A549 (cell line): ENCODE results near the gene MGAT5B. TPM values are rescaled to one million over a fixed set of nuclear protein-coding genes. Genes with fewer than 3 reads are reported as not detected.

ENCODE experiments used
- ATAC-seq, 2 experiments: fragments of 200-7000 bp in 1 of 2; fragments of >200 bp in 1 of 2; cut with Nextera tagmentation in 1 of 2; cut with Tn5 transposase in 1 of 2; 3 replicates each; pipeline versions ENCODE4 v1.8.0 to v1.9.1; 2018 to 2020; ENCODE audit warnings: mild to moderate bottlenecking in 1 of 2, moderate library complexity in 1 of 2
- CTCF ChIA-PET: fragments of 300-600 bp; sonication (Branson Sonifier 250); formaldehyde crosslinking; extraction: SDS; loops from one replicate; lab custom pipeline; 2021; ENCODE audit warnings: antibody characterized with exemption, inconsistent platforms; lab: Yijun Ruan, JAX
- POLR2A ChIA-PET: fragments of 350-600 bp; formaldehyde crosslinking; extraction: SDS; loops from one replicate; lab custom pipeline; 2021; ENCODE audit warnings: antibody characterized with exemption, inconsistent platforms; lab: Yijun Ruan, JAX
- DNase-seq, 2 experiments: peaks; one replicate each; pipeline versions ENCODE4 v3.0.0 to v3.0.0-alpha.2; 2011 to 2016; ENCODE audit warnings: low read depth in 1 of 2, low spot score in 1 of 2
- FAIRE-seq: peaks from 2 replicates; lab custom pipeline; 2011; peaks lifted over from hg19 to GRCh38; lab: Jason Lieb, UNC
- H3K27ac ChIP-seq, 2 experiments: fragments of >200 bp; sonication (Bioruptor Twin); formaldehyde crosslinking; 3 replicates each; pipeline ENCODE4 v1.5.1; 2016 to 2017
- H3K4me1 ChIP-seq: fragments of >200 bp; sonication (Bioruptor Twin); formaldehyde crosslinking; 3 replicates; pipeline ENCODE4 v1.6.1; 2016
- H3K4me2 ChIP-seq: fragments of >200 bp; sonication (Bioruptor Twin); formaldehyde crosslinking; 3 replicates; pipeline ENCODE4 v1.6.1; 2016
- H3K4me3 ChIP-seq: fragments of >200 bp; sonication (Bioruptor Twin); formaldehyde crosslinking; 3 replicates; pipeline ENCODE4 v1.5.1; 2016
- H3K9me3 ChIP-seq: fragments of >200 bp; sonication (Bioruptor Twin); formaldehyde crosslinking; 3 replicates; pipeline ENCODE4 v1.6.1; 2016
- CEBPB ChIP-seq, 2 experiments: fragments of >200 bp in 1 of 2; sonication (Bioruptor Twin) in 1 of 2; formaldehyde crosslinking in 1 of 2; IDR thresholded peaks; 2 replicates each; pipeline ENCODE4 v1.6.1; 2012 to 2016
- EHF ChIP-seq: fragments of 250-450 bp; sonication (Bioruptor Pico); IDR thresholded peaks from 2 replicates; pipeline ENCODE4 v1.5.0; 2020; ENCODE audit warnings: mild to moderate bottlenecking
- HDAC2 ChIP-seq: fragments of 200-600 bp; sonication (generic); IDR thresholded peaks from 2 replicates; pipeline ENCODE4 v1.6.1; 2016
- HOXB13 ChIP-seq: fragments of 250-450 bp; sonication (Bioruptor Pico); IDR thresholded peaks from 2 replicates; pipeline ENCODE4 v1.5.0; 2020; ENCODE audit warnings: low read depth, mild to moderate bottlenecking, moderate library complexity
- KDM1A ChIP-seq: fragments of 200-600 bp; sonication (generic); IDR thresholded peaks from 2 replicates; pipeline ENCODE4 v1.6.1; 2016; ENCODE audit warnings: low read depth, mild to moderate bottlenecking
- MAZ ChIP-seq: fragments of 150-350 bp; IDR thresholded peaks from 2 replicates; pipeline ENCODE4 v1.6.1; 2014; ENCODE audit warnings: antibody characterized with exemption, low read depth, low read length, borderline replicate concordance
- NFE2L2 ChIP-seq: fragments of 150-350 bp; conservative IDR thresholded peaks from 2 replicates; pipeline ENCODE4 v1.6.1; 2014; ENCODE audit warnings: low read length
- NR3C1 ChIP-seq: fragments of >200 bp; sonication (Bioruptor Twin); formaldehyde crosslinking; IDR thresholded peaks from 3 replicates; pipeline ENCODE4 v1.6.1; 2017
- PHF8 ChIP-seq: fragments of 200-600 bp; sonication (generic); IDR thresholded peaks from 2 replicates; pipeline ENCODE4 v1.6.1; 2016; ENCODE audit warnings: low read depth, mild to moderate bottlenecking, antibody characterized with exemption, moderate library complexity, borderline replicate concordance
- POLR2A ChIP-seq: IDR thresholded peaks from 2 replicates; pipeline ENCODE4 v1.6.1; 2012; ENCODE audit warnings: mild to moderate bottlenecking, low read length
- SMC3 ChIP-seq: fragments of >200 bp; sonication (Bioruptor Twin); formaldehyde crosslinking; IDR thresholded peaks from 3 replicates; pipeline ENCODE4 v1.6.1; 2018; ENCODE audit warnings: inconsistent platforms
- TFCP2L1 ChIP-seq: fragments of 250-450 bp; sonication (Bioruptor Pico); IDR thresholded peaks from 2 replicates; pipeline ENCODE4 v1.5.0; 2021; ENCODE audit warnings: mild to moderate bottlenecking
- ZFP36 ChIP-seq: fragments of 450-650 bp; IDR thresholded peaks from 2 replicates; pipeline ENCODE4 v1.6.1; 2014; ENCODE audit warnings: borderline replicate concordance; ENCODE audit not compliant: partially characterized antibody
- ZSCAN20 ChIP-seq: fragments of 250-450 bp; sonication (Bioruptor Pico); IDR thresholded peaks from 2 replicates; pipeline ENCODE4 v1.8.0; 2022; ENCODE audit warnings: mild to moderate bottlenecking, moderate library complexity
- WGBS: methylation state at CpG from one replicate; pipeline ENCODE4 v1.1.6; 2017; ENCODE audit errors: missing lambda C conversion rate; 5-methylcytosine and 5-hydroxymethylcytosine counted together
- polyA plus RNA-seq, 4 experiments: library from polyadenylated mRNA; depleted of rRNA in 3 of 4; stranded (reverse); fragments of >200 nt; fragmentation: RNase III in 1 of 4; extraction: RNeasy Plus Mini Kit Qiagen cat#74134 plus additional on column Dnase treatment in 1 of 4; gene quantifications; 2 replicates in 3 of 4; 3 replicates in 1 of 4; pipeline ENCODE4 v1.2.3, GENCODE V29; 2011 to 2017
- TF ChIP-seq, protein P1 (sequence below): fragments of 450-650 bp; IDR thresholded peaks from 2 replicates; pipeline ENCODE4 v1.6.1; 2014; ENCODE audit warnings: antibody characterized with exemption
- TF ChIP-seq, protein P2 (sequence below): IDR thresholded peaks from 2 replicates; pipeline ENCODE4 v1.6.1; 2012; ENCODE audit warnings: low read depth, borderline replicate concordance
- TF ChIP-seq, protein P3 (sequence below): fragments of >200 bp; sonication (Bioruptor Twin); formaldehyde crosslinking; IDR thresholded peaks from 3 replicates; pipeline ENCODE4 v1.5.1; 2016

MGAT5B gene
- polyA plus RNA-seq, 2 of the 4 experiments (the other 2 are of a cell fraction) = 7.6 to 22.8 TPM

DNA sequence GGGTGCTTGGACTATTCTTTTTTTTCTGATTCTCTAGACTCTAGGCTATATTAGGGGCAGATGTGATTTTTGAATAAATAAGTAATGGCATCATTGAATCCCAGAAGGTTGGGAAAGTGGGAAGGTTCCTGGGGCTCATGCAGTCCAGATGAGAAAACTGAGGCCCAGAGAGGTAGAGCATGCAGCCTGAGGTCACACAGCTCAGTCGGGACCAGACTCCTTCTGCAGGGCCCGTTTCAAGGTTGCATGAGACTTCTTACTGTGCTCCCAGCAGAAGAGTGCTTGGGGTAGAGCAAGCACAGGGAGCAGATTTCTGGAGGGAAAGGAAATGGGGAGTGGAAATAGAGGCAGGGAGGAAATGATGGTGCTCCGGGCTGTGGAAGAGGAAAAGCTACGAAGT is 59.8 kb downstream of the MGAT5B start:
- POLR2A ChIA-PET = no interaction called here
- FAIRE-seq (no peak), ATAC-seq (no peak), DNase-seq (no peak)
- Histone ChIP-seq H3K4me1 (peaks cover 5% of the 10 kb centered on the region; the same call in 1 of the 3 replicates), H3K27ac (no peak overlapping the region), H3K4me3 (no peak overlapping the region), H3K4me2 (no peak overlapping the region), H3K9me3 (no peaks in the 10 kb centered on the region)
- 79% methylated on average over 4 of the region's 4 CpGs for WGBS
- CTCF ChIA-PET = interaction anchor here (0.6 to 2.3 kb wide), 7 partner anchors 9 to 182 kb away, joined by 3 to 13 read pairs (median 4); partner anchors contain the start of gene MGAT5B
- TF ChIP-seq KDM1A (no peak), ZFP36 (peak; percentile 47)

GRCh38 chr17:76929148-76929547 is 60.9 kb downstream of the MGAT5B start:
- POLR2A ChIA-PET = no interaction called here
- no peak for FAIRE-seq
- CTCF ChIA-PET = interaction anchor here (1.2 to 2.5 kb wide), 4 partner anchors 7 to 127 kb away, joined by 3 to 13 read pairs (median 8); no protein-coding TSS in a partner anchor

DNA sequence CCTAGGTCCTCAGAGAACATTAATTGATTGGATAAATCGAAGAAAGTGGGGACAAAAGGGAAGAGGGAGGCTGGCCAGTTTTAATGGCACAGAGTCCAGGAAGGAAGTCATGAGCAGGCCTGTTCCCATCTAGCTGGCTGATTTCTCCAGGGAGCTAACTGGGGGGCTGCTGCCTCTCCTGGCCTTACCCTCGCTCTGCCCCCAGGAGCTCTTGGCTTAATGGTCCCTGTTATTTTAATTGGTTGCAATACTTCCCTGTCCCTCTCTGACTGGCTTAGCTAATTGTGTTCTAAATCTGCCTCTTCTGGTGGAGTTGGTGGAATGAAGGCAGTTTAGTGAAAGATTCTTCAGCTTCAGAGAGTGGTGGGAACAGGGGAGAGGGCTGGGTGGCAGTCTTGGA is 61.4 kb downstream of the MGAT5B start:
- no peak for DNase-seq

More at GRCh38 chr17:76929148-76929547, 60.9 kb downstream of the MGAT5B start:
- H3K4me3 ChIP-seq = no peak overlapping the region
- H3K4me1 ChIP-seq = peaks cover 5% of the 10 kb centered on the region; the same call in 1 of the 3 replicates
- H3K9me3 ChIP-seq = no peaks in the 10 kb centered on the region
- H3K27ac ChIP-seq = no peak overlapping the region
- DNase-seq = no peak
- H3K4me2 ChIP-seq = no peak overlapping the region
- TF ChIP-seq MAZ (no peak), NR3C1 (no peak), TFCP2L1 (no peak), NFE2L2 (no peak), EHF (CRISPR knock-in tag) (no peak), PHF8 (no peak), SMC3 (no peak), POLR2A (no peak), HDAC2 (no peak), CEBPB (IDR thresholded peaks at IDR 0.05) (no peak), ZSCAN20 (CRISPR knock-in tag) (no peak), HOXB13 (CRISPR knock-in tag) (no peak)
- TF ChIP-seq, protein P1, sequence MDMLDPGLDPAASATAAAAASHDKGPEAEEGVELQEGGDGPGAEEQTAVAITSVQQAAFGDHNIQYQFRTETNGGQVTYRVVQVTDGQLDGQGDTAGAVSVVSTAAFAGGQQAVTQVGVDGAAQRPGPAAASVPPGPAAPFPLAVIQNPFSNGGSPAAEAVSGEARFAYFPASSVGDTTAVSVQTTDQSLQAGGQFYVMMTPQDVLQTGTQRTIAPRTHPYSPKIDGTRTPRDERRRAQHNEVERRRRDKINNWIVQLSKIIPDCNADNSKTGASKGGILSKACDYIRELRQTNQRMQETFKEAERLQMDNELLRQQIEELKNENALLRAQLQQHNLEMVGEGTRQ = no peak
- TF ChIP-seq, protein P2, sequence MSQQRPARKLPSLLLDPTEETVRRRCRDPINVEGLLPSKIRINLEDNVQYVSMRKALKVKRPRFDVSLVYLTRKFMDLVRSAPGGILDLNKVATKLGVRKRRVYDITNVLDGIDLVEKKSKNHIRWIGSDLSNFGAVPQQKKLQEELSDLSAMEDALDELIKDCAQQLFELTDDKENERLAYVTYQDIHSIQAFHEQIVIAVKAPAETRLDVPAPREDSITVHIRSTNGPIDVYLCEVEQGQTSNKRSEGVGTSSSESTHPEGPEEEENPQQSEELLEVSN = no peak
- TF ChIP-seq, all 56 proteins: peak for 0
- no peak for ATAC-seq
- 88% methylated on average over 3 of the region's 3 CpGs for WGBS

More for the DNA sequence above, 61.4 kb downstream of the MGAT5B start:
- FAIRE-seq (no peak), ATAC-seq (no peak)
- ChIA-PET POLR2A (no interaction called here), CTCF (interaction anchor here (0.9 to 2.5 kb wide), 4 partner anchors 10 to 137 kb away, joined by 3 to 9 read pairs (median 5); no protein-coding TSS in a partner anchor)
- Histone ChIP-seq H3K4me3 (no peak overlapping the region), H3K4me1 (peaks cover 10% of the 10 kb centered on the region; the same call in 2 of the 3 replicates), H3K27ac (no peak overlapping the region), H3K4me2 (no peak overlapping the region), H3K9me3 (no peaks in the 10 kb centered on the region)
- 86% methylated on average over 2 of the region's 2 CpGs for WGBS
- TF ChIP-seq, protein P3, sequence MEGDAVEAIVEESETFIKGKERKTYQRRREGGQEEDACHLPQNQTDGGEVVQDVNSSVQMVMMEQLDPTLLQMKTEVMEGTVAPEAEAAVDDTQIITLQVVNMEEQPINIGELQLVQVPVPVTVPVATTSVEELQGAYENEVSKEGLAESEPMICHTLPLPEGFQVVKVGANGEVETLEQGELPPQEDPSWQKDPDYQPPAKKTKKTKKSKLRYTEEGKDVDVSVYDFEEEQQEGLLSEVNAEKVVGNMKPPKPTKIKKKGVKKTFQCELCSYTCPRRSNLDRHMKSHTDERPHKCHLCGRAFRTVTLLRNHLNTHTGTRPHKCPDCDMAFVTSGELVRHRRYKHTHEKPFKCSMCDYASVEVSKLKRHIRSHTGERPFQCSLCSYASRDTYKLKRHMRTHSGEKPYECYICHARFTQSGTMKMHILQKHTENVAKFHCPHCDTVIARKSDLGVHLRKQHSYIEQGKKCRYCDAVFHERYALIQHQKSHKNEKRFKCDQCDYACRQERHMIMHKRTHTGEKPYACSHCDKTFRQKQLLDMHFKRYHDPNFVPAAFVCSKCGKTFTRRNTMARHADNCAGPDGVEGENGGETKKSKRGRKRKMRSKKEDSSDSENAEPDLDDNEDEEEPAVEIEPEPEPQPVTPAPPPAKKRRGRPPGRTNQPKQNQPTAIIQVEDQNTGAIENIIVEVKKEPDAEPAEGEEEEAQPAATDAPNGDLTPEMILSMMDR = no peak
- TF ChIP-seq NFE2L2 = no peak
